ENCODE measurements around the gene LRRC7. TPM values are rescaled to one million over a fixed set of nuclear protein-coding genes. Genes with fewer than 3 reads are reported as not detected.

LRRC7 gene
- total and polyA plus RNA-seq, 7 donors: 0.33 to 1.2 (median 0.94) TPM; not detected in 2

GRCh38 chr1:69835955-69836354 is 268.2 kb downstream of the LRRC7 start:
- H3K4me3 ChIP-seq: no peak overlapping the region
- no peaks in the 10 kb centered on the region for H3K36me3 ChIP-seq (ENCODE audit: insufficient read depth in 1 of 2, low read depth in 1 of 2)
- H3K9me3 ChIP-seq: no peaks in the 10 kb centered on the region
- no peaks in the 10 kb centered on the region for H3K27me3 ChIP-seq (ENCODE audit: insufficient read depth in 3 of 3, low read length in 2 of 3)
- DNase-seq (no peak), ATAC-seq (no peak)
- intact Hi-C loops (cut with DNase I): no loop called here
- H3K27ac ChIP-seq: no peak overlapping the region
- no peaks in the 10 kb centered on the region for H3K4me1 ChIP-seq
- WGBS, 3 donors: 69 to 80% (median 74%) methylated on average over 2 of the region's 2 CpGs
- no peak for TF ChIP-seq CTCF (IDR thresholded peaks at IDR 0.05)

- no peak for ATAC-seq
- Histone ChIP-seq H3K27ac (no peak overlapping the region), H3K27me3 (ENCODE audit: insufficient read depth in 3 of 3, low read length in 2 of 3) (no peaks in the 10 kb centered on the region), H3K4me3 (no peak overlapping the region), H3K36me3 (ENCODE audit: insufficient read depth in 1 of 2, low read depth in 1 of 2) (no peaks in the 10 kb centered on the region), H3K9me3 (no peaks in the 10 kb centered on the region), H3K4me1 (no peaks in the 10 kb centered on the region)
- intact Hi-C loops (cut with DNase I): no loop called here
- WGBS, 3 donors: 39 to 70% (median 55%) methylated on average over 1 of the region's 1 CpG
- TF ChIP-seq CTCF (IDR thresholded peaks at IDR 0.05): no peak
- no peak for DNase-seq
Measured at GRCh38 chr1:69836971-69837636, 269.4 kb downstream of the LRRC7 start.

- no peak for ATAC-seq
- no peaks in the 10 kb centered on the region for H3K27me3 ChIP-seq (ENCODE audit: insufficient read depth in 3 of 3, low read length in 2 of 3)
- no peak for TF ChIP-seq CTCF (IDR thresholded peaks at IDR 0.05)
- DNase-seq: no peak
- H3K4me3 ChIP-seq: no peak overlapping the region
- WGBS, 3 donors: 74 to 85% (median 84%) methylated on average over 1 of the region's 1 CpG
- H3K4me1 ChIP-seq: no peaks in the 10 kb centered on the region
- intact Hi-C loops (cut with DNase I): no loop called here
- no peak overlapping the region for H3K27ac ChIP-seq
- H3K36me3 ChIP-seq (ENCODE audit: insufficient read depth in 1 of 2, low read depth in 1 of 2): no peaks in the 10 kb centered on the region
- no peaks in the 10 kb centered on the region for H3K9me3 ChIP-seq
Measured at GRCh38 chr1:69842326-69842725, 274.6 kb downstream of the LRRC7 start.

- Histone ChIP-seq H3K27ac (no peak overlapping the region), H3K9me3 (no peaks in the 10 kb centered on the region), H3K36me3 (ENCODE audit: insufficient read depth in 1 of 2, low read depth in 1 of 2) (no peaks in the 10 kb centered on the region), H3K4me3 (no peak overlapping the region), H3K27me3 (ENCODE audit: insufficient read depth in 3 of 3, low read length in 2 of 3) (no peaks in the 10 kb centered on the region), H3K4me1 (no peaks in the 10 kb centered on the region)
- WGBS, 3 donors: 98 to 100% (median 98%) methylated on average over 1 of the region's 1 CpG
- intact Hi-C loops (cut with DNase I): no loop called here
- no peak for ATAC-seq
- TF ChIP-seq CTCF (IDR thresholded peaks at IDR 0.05): no peak
- no peak for DNase-seq
Measured at GRCh38 chr1:69845655-69846054, 277.9 kb downstream of the LRRC7 start.

GRCh38 chr1:69846267-69846666 is 278.5 kb downstream of the LRRC7 start:
- no peak for TF ChIP-seq CTCF (IDR thresholded peaks at IDR 0.05)
- DNase-seq (no peak), ATAC-seq (no peak)
- Histone ChIP-seq H3K9me3 (no peaks in the 10 kb centered on the region), H3K4me1 (no peaks in the 10 kb centered on the region), H3K36me3 (ENCODE audit: insufficient read depth in 1 of 2, low read depth in 1 of 2) (no peaks in the 10 kb centered on the region), H3K27me3 (ENCODE audit: insufficient read depth in 3 of 3, low read length in 2 of 3) (no peaks in the 10 kb centered on the region), H3K4me3 (no peak overlapping the region), H3K27ac (no peak overlapping the region)
- WGBS, 3 donors: 72 to 75% (median 73%) methylated on average over 3 of the region's 3 CpGs
- intact Hi-C loops (cut with DNase I): no loop called here

Data from psoas muscle (tissue), 8 donors.